HG02943 (cell line): ENCODE results near the gene TSPAN31.
"Not testable (repeated sequence)": the region's sequence is repeated elsewhere in the genome, so short reads cannot be mapped to it uniquely, and the experiment has no call there.

Experiments
- ATAC-seq: cut with Tn5 transposase; IDR thresholded peaks from one replicate; pipeline ENCODE4 v1.9.1; 2021; ENCODE audit warnings: mild to moderate bottlenecking, low read depth, moderate library complexity; ENCODE audit not compliant: unreplicated experiment

The TSPAN31 gene, protein sequence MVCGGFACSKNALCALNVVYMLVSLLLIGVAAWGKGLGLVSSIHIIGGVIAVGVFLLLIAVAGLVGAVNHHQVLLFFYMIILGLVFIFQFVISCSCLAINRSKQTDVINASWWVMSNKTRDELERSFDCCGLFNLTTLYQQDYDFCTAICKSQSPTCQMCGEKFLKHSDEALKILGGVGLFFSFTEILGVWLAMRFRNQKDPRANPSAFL

DNA sequence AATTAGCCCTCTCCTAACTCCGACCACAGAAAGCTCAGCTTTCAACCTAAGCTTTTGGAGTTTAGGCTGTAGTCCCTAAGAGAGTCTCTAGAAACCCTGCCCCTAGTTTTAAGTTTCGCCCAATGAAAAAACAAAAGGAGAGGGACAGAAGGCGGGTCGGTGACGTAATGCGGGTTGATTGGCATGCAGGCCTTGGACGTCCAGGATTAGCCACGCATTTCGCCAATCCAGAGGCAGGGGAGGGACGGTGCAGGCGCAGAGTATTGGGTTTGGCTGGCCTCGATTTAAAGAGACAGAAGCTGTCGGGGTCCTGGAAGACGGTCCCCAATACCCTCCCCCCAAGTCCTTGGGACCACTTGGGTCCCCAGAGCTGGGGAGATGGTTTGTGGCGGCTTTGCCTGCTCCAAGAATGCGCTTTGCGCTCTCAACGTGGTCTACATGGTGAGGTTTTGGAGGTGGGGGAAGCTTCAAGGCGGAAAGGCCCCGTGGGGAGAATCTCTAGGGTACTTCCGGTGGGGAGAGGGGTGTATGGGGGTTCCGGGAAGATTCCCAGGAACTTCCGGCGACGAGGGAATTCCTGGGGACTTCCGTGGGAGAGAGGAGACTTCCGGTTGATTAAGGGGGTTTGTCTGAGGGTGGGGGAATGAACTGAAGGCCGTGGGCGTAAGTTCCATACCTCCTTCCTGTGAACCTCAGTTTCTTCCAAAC lies at the start of gene TSPAN31:
Gene TSPAN31, plus strand, starts transcription at position 263 of the 708 bp plus-strand sequence. Its CDS starts 116 bp downstream, at position 379.
- ATAC-seq, result peak; percentile 86

DNA sequence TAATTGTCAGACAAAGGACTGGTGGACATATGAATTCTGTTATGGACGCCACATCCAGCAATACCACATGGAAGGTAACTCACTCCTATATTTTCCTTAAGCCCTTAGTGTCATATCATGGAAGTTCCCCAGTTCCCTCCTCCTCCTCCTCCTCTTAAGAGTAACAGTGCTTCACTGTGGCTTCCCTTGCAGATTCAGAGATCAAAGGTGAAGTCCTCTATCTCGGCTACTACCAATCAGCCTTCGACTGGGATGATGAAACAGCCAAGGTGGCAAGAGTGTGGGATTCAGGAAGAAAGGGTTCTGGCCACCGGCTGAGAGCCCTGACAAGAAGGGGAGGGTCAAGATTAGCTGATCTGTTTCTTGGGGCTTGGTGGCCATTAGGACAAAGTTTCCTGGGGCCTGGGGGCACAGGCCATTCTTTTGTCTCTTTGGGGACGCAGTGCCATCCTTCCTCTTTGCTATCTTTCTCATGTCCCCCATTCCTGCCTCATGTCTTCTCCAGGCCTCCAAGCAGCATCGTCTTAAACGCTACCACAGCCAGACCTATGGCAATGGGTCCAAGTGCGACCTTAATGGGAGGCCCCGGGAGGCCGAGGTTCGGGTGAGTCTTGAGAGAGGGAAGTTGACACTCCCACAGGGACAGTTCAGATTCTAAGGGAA lies 48.9 kb upstream of the TSPAN31 start:
- no peak for ATAC-seq

DNA sequence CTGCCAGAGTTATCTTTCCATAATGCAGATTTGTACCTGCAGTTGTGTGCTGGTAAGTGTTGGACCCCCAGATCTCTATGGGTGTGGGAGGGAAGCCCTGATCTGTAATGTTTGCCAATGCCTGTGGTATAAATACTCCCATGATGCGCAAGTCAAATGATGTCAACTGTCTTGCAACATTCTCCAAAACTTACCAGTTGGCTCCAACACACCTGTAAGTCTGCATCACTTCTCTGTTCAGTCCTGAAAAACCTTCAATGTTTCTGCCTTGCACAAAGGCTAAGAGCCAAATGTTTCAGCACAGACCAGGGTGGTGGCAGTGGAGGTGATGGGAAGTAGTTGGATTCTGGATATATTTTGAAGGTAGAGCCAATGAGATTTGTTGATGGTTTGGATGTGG lies 47.8 kb upstream of the TSPAN31 start:
- no peak for ATAC-seq

DNA sequence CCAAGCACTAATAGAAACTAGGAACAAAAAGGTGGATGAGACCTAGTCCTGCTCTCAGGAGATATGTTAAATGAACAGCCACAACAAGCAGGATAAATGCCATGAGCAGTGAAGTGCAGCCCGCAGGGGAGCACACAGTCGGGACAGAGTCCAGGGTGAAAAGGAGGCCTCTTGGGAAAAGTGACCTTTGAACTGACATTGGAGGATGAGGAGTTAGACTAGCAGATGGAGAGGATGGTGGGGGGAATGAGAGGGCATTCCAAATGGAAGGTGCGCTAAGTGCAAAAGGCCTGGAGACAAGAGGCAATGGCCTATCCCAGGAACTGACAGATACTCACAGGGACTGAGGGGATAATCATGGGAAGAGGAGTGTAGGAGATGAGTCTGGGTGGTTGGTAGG lies 46.4 kb upstream of the TSPAN31 start:
- ATAC-seq, result no peak

DNA sequence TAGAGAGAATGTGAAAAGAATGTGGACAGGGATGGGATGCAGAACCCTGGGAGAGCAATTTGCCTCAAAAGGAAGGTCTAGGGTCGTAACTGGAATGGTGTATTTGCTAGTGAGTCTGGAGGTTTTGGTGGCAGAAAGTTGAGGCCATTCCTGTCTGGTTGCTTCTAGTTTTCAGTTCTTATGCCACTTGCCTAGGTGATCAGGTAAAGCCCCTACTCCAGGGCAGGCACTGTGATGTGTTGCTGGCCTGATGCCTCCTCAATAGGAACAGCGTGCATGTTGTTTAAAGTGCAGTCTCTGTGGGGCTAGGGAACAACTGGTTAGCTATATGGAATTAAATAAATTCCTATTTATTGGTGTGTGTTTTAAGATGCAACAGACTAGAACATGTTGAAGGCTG lies 44.5 kb upstream of the TSPAN31 start:
- no peak for ATAC-seq

DNA sequence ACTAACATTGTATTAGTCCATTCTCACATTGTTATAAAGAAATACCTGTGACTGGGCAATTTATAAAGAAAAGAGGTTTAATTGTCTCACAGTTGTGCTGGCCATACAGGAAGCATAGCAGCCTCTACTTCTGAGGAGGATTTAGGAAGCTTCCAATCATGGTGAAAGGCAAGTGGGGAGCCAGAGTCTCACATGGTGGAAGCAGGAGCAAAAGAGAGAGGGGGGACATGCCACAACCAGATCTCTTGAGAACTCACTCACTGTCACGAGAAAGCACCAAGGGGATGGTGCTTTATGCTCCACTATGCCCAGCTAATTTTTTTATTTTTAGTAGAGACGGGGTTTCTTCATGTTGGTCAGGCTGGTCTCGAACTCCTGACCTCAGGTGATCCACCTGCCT lies 37.6 kb upstream of the TSPAN31 start:
- no peak for ATAC-seq

DNA sequence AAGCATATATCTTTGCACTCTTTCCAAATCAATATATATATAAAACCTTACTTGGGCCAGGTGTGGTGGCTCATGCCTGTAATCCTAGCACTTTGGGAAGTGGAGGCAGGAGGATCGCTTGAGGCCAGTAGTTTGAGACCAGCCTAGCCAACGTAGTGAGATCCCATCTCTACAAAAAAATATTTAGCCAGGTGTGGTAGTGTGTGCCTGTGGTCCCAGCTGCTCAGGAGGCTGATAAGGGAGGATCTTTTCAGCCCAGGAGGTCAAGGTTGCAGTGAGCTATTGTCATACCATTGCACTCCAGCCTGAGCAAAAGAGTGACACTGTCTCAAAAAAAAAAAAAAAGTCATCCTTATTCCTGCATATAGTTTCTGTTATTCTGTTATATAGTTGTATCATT lies 36.5 kb upstream of the TSPAN31 start:
- ATAC-seq, result no peak

DNA sequence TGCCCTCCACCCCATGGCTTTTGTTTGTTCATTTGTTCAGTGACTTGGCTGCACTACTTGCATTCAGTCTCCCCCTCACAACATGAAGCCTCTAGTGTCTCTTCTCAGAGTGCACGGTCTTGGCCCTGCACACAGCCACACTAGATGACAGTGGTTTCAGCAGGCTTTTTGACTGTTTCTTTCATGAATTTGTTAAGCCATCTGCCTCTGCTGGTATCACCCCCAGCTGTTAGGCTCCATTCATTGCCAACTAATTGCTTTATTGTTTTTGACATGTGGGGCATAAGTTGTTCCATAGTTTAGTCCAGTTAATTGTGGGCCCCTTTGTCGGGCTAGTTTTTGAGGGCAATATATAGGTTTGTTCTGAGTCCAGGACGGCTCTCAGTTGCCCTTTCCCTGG lies 32.1 kb upstream of the TSPAN31 start:
- ATAC-seq, result no peak

DNA sequence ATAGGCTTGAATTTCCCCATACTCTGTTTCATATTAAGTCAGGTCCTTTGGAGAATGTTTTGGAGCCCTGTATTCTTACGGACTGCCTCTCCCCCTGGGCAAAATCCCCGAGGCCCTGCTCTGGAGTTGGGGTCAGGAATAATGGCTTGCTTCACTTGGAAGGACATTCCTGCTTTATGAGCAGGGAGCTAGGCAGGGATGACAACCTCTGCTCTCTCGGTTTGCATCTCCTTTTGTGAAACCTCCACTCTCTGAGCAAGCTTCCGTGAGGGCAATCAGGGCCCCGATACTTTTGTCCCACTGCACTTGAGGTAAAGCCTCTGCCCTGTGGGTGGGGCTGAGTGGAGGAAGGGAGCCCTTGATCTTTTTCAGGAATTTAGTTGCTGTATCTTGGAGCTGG lies 31.6 kb upstream of the TSPAN31 start:
- ATAC-seq, result no peak

DNA sequence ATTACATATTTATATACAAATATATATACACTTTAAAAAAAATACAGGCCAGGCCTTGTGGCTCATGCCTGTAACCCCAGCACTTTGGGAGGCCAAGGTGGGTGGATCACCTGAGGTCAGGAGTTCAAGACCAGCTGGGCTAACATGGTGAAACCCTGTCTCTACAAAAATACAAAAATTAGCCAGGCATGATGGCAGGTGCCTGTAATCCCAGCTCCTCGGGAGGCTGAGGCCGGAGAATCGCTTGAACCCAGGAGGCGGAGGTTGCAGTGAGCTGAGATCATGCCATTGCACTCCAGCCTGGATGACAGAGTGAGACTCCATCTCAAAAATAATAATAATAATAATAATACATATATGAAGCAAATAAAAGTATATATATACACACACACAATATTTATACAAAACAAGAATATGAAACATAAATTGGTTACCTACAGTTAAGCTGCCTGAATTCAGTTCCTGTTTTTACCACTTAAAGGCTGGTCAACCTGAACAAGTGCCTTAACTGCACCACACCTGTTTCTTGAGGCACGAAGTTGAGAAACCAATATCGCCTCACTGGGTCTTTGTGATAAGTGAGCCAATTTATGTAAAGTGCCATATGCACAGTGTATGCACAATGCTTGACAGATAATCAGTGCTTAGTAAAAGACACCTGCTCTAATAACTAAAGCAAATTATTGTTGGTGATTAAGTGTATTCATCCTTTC lies 29.6 kb upstream of the TSPAN31 start:
- not testable (repeated sequence) for ATAC-seq

DNA sequence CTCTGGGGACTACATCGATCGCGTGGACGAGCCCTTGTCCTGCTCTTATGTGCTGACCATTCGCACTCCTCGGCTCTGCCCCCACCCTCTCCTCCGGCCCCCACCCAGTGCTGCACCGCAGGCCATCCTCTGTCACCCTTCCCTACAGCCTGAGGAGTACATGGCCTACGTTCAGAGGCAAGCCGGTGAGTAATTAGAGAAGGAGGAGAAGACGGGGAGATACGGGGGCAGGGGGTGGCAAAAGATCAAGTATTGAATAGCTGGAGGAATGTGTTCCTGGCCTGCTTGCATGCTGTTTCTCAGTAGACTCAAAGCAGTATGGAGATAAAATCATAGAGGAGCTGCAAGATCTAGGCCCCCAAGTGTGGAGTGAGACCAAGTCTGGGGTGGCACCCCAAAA lies 29.1 kb upstream of the TSPAN31 start:
- ATAC-seq, result no peak

DNA sequence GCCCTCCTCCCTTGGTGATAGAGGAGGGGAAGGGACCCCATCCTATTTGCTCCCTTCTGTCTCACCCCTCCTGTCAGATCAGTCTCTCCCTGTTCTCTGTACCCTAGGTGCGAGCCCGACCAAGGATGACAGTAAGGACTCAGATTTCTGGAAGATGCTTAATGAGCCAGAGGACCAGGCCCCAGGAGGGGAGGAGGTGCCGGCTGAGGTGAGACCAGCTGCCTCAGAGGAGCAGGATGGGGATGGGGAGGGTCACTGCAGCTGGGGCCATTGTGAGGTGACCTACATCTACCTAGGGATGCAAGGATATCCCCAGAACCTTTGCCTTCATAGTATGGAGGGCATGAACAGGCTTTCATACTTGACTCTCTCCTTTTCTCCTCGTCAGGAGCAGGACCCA lies 28.5 kb upstream of the TSPAN31 start:
- ATAC-seq, result no peak

DNA sequence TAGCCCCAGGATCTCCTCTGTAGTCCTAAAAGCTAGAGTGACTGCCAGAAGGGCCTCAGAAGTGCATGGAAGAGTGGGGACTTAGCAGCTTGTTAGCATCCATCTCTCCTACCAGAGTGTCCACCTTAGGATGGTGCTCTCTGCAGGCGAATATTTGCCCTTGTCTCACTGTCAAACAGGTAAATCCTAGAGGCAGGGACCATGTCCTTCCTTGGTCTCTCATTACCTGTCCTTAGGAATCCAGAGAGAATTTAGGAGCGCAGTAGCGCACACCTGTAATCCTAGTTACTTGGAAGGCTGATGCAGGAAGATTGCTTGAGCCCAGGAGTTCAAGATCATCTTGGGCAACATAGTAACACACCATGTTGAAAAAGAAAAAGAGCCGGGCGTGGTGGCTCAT lies 27.7 kb upstream of the TSPAN31 start:
- no peak for ATAC-seq

DNA sequence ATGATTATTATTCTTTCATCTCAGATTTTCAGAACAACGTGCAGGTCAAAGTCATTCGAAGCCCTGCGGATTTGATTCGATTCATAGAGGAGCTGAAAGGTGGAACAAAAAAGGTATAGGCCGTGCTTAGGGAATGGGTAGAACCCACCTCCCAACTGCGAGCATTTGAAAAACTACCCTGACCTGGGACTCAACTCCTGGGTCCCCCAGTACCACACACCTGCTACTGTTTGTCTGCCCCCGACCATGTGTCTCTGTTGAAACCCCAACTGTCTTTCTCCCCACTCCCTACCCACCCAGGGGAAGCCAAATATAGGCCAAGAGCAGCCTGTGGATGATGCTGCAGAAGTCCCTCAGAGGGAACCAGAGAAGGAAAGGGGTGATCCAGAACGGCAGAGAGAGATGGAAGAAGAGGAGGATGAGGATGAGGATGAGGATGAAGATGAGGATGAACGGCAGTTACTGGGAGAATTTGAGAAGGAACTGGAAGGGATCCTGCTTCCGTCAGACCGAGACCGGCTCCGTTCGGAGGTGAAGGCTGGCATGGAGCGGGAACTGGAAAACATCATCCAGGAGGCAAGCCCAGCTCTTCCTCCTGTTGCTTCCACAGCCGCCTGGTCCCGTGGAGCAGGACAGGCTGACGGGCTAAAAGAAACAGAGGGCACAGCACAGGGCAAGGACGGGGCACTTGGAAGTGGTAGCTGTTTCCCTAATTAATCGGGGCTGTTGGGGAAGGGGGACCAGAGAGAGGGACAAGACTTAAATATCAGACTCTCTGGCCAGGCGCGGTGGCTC lies 26.8 kb upstream of the TSPAN31 start:
- no peak for ATAC-seq

DNA sequence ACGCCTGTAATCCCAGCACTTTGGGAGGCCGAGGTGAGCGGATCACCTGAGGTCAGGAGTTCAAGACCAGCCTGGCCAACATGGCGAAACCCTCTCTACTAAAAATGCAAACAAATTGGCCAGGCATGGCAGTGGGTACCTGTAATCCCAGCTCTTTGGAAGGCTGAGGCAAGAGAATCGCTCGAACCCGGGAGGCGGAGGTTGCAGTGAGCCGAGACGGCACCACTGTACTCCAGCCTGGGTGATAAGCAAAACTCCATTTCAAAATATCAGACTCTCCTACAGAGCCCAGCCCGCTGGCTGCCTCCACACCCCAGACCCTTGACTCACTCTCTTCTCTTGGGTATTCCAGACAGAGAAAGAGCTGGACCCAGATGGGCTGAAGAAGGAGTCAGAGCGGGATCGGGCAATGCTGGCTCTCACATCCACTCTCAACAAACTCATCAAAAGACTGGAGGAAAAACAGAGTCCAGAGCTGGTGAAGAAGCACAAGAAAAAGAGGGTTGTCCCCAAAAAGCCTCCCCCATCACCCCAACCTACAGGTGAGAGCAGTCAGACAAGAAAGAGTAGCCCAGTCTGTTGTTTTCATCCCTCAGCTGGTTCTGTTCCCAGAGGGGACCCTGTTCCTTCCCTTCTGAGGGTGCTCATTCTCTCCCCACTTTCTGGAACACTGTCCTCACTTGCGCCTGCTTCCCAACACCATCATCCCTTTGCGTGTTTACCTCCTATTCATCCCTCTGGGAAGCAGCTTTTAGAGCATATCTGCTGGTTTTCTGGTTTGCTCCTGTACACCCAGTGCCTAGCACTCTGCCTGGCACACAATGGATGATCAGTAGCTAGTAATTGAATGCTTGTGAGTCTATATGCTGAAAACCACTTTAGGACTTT lies 26.0 kb upstream of the TSPAN31 start:
- no peak for ATAC-seq

DNA sequence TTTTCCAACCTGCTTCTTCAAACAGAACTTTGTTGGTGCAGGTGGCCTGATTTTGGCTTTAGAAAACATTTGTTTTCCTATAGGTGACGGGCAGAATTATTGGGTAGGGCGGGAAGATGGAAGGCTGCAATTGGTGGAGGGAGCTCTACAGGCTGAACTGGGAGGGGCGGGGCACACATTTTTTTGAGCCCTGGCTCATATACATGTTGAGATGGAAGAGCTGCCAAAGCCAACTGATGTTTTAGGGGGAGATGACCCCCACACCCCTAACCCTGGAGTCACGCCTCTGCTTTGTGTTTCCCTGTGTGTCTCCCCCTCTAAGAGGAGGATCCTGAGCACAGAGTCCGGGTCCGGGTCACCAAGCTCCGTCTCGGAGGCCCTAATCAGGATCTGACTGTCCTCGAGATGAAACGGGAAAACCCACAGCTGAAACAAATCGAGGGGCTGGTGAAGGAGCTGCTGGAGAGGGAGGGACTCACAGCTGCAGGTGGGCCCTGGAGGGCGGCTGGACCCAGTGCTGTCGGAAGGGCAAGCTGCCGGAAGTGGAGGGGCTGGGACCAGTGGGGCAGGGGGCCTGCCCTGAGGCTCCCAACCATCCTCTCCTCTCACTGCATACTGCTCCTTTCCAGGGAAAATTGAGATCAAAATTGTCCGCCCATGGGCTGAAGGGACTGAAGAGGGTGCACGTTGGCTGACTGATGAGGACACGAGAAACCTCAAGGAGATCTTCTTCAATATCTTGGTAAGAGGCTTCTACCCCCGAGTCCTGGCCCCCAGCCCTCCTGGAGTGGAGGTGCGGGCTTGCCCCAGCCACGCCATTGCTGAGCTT lies 24.8 kb upstream of the TSPAN31 start:
- ATAC-seq, result no peak

DNA sequence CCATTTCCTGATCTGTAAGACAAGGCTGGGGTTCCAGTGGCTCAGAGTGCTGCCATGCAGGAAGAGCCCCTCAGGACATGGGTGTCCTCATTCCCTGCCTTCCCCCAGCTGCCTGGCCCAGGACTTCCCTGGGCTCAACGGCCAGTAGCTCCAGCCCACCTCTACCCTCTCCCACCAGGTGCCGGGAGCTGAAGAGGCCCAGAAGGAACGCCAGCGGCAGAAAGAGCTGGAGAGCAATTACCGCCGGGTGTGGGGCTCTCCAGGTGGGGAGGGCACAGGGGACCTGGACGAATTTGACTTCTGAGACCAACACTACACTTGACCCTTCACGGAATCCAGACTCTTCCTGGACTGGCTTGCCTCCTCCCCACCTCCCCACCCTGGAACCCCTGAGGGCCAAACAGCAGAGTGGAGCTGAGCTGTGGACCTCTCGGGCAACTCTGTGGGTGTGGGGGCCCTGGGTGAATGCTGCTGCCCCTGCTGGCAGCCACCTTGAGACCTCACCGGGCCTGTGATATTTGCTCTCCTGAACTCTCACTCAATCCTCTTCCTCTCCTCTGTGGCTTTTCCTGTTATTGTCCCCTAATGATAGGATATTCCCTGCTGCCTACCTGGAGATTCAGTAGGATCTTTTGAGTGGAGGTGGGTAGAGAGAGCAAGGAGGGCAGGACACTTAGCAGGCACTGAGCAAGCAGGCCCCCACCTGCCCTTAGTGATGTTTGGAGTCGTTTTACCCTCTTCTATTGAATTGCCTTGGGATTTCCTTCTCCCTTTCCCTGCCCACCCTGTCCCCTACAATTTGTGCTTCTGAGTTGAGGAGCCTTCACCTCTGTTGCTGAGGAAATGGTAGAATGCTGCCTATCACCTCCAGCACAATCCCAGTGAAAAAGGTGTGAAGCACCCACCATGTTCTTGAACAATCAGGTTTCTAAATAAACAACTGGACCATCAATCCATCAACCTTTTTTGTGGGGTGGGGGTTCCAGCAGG lies 23.9 kb upstream of the TSPAN31 start:
- ATAC-seq, result no peak
